Measurements from ENCODE around the gene FAAP20. TPM values are rescaled to one million over a fixed set of nuclear protein-coding genes. Genes with fewer than 3 reads are reported as not detected.

The FAAP20 gene
- total and polyA plus RNA-seq, 2 donors (not counting 3 experiments of a cell fraction or from before 2014, with no cell fraction given) = 31.5 to 62.6 TPM

DNA sequence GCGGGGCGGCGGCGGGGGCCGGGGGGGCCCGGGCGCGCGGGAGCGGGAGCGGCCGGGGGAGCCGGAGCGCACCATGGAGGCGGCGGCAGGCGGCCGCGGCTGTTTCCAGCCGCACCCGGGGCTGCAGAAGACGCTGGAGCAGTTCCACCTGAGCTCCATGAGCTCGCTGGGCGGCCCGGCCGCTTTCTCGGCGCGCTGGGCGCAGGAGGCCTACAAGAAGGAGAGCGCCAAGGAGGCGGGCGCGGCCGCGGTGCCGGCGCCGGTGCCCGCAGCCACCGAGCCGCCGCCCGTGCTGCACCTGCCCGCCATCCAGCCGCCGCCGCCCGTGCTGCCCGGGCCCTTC lies 34.1 kb upstream of the FAAP20 start:
- DNase-seq (ENCODE audit: low read depth, low spot score) (no peak), FAIRE-seq (no peak)
- no peak for TF ChIP-seq GATA2 (IDR thresholded peaks at IDR 0.05; ENCODE audit: insufficient read depth, insufficient read length, low read depth, low read length)
- TF ChIP-seq EZH2 (IDR thresholded peaks at IDR 0.05; ENCODE audit: borderline replicate concordance, low read depth, low read length, severe bottlenecking) = no peak
- TF ChIP-seq MYC (IDR thresholded peaks at IDR 0.05; ENCODE audit: low read depth, low read length) = no peak
- TF ChIP-seq, protein P1, sequence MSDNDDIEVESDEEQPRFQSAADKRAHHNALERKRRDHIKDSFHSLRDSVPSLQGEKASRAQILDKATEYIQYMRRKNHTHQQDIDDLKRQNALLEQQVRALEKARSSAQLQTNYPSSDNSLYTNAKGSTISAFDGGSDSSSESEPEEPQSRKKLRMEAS (IDR thresholded peaks at IDR 0.05; ENCODE audit: insufficient read depth, insufficient read length) = no peak
- no peak for TF ChIP-seq JUN (IDR thresholded peaks at IDR 0.05; ENCODE audit: borderline replicate concordance, insufficient read depth, insufficient read length, low read depth)
- TF ChIP-seq POLR2A (IDR thresholded peaks at IDR 0.05; ENCODE audit: low read depth, low read length) = no peak
- TF ChIP-seq POLR2AphosphoS5 (IDR thresholded peaks at IDR 0.05; ENCODE audit: insufficient read depth, low read depth, low read length) = no peak
- TF ChIP-seq, protein P2, sequence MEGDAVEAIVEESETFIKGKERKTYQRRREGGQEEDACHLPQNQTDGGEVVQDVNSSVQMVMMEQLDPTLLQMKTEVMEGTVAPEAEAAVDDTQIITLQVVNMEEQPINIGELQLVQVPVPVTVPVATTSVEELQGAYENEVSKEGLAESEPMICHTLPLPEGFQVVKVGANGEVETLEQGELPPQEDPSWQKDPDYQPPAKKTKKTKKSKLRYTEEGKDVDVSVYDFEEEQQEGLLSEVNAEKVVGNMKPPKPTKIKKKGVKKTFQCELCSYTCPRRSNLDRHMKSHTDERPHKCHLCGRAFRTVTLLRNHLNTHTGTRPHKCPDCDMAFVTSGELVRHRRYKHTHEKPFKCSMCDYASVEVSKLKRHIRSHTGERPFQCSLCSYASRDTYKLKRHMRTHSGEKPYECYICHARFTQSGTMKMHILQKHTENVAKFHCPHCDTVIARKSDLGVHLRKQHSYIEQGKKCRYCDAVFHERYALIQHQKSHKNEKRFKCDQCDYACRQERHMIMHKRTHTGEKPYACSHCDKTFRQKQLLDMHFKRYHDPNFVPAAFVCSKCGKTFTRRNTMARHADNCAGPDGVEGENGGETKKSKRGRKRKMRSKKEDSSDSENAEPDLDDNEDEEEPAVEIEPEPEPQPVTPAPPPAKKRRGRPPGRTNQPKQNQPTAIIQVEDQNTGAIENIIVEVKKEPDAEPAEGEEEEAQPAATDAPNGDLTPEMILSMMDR (IDR thresholded peaks at IDR 0.05; ENCODE audit: extremely low read depth in 1 of 2, insufficient read depth in 1 of 2, low read depth in 1 of 2, low read length in 2 of 2) = no peak
- TF ChIP-seq FOS (IDR thresholded peaks at IDR 0.05; ENCODE audit: borderline replicate concordance, insufficient read depth, low read length) = no peak
- H3K9me1 ChIP-seq (replicated peaks; ENCODE audit: control insufficient read depth, extremely low read depth, insufficient read depth, low read length) = no peaks in the 10 kb centered on the region
- H3K9ac ChIP-seq (replicated peaks; ENCODE audit: extremely low read depth, insufficient read depth, low read length) = peak overlapping the region; percentile 80
- no peaks in the 10 kb centered on the region for H3K27me3 ChIP-seq (ENCODE audit: control insufficient read depth in 2 of 2, insufficient read depth in 2 of 2, low read length in 2 of 2)
- no peaks in the 10 kb centered on the region for H3K9me3 ChIP-seq (replicated peaks; ENCODE audit: control insufficient read depth, insufficient read depth, low read length)
- peak overlapping the region; percentile 42 to 66 (median 64) for H3K4me3 ChIP-seq (replicated peaks in 1 of 3; ENCODE audit: insufficient read depth in 1 of 3, low read depth in 1 of 3, low read length in 3 of 3)
- no peaks in the 10 kb centered on the region for H4K20me1 ChIP-seq (replicated peaks; ENCODE audit: control insufficient read depth, extremely low read depth, insufficient read depth, low read length)
- POLR2A ChIA-PET = interaction anchor here (0.9 to 1.5 kb wide), 6 partner anchors 16 to 153 kb away, joined by 3 to 6 read pairs (median 5); no protein-coding TSS in a partner anchor
- CTCF ChIA-PET = interaction anchor here (1.0 to 3.4 kb wide), 11 partner anchors 17 to 153 kb away, joined by 3 to 34 read pairs (median 6); partner anchors contain the start of gene FAAP20
- no peak overlapping the region for H2AFZ ChIP-seq (ENCODE audit: low read depth, low read length)
- H3K79me2 ChIP-seq (ENCODE audit: control insufficient read depth, insufficient read depth, low read length) = peaks cover 53% of the 10 kb centered on the region
- H3K27ac ChIP-seq (ENCODE audit: insufficient read depth, low read depth, low read length) = peak overlapping the region; percentile 57
- intact Hi-C loops (cut with micrococcal nuclease) = loop anchor here (1.0 kb wide), 1 partner anchor 153 kb away; no protein-coding TSS in a partner anchor
- peaks cover 31% of the 10 kb centered on the region for H3K4me1 ChIP-seq (ENCODE audit: control insufficient read depth, extremely low read depth, insufficient read depth, low read length)
- dilution Hi-C loops (cut with MboI; ENCODE audit: extremely low pct_ligation_motif_present, low sequenced_read_pairs) = no loop called here
- no TSS peak for BruUV-seq (replicated peaks)
- H3K4me2 ChIP-seq (ENCODE audit: insufficient read depth, low read length) = peak overlapping the region; percentile 66
- no peaks in the 10 kb centered on the region for H3K36me3 ChIP-seq (ENCODE audit: control insufficient read depth in 2 of 2, extremely low read depth in 1 of 2, insufficient read depth in 2 of 2, low read length in 2 of 2)
